Fibroblast of villous mesenchyme (primary cell): ENCODE measurements around the gene TBX19. TPM values are rescaled to one million over a fixed set of nuclear protein-coding genes. Genes with fewer than 3 reads are reported as not detected.

Experiments used
- DNase-seq: peaks from one replicate; pipeline ENCODE4 v3.0.0-alpha.2; 2010; ENCODE audit warnings: low read depth
- H3K4me3 ChIP-seq: 2 replicates; pipeline ENCODE4 v1.5.1; 2011; ENCODE audit warnings: low read depth, mild to moderate bottlenecking, low read length
- total RNA-seq: library from RNA; depleted of rRNA; stranded (reverse); fragments of >200 nt; gene quantifications from 2 replicates; pipeline ENCODE4 v1.2.3, GENCODE V29; 2012
- TF ChIP-seq, protein P1 (sequence below): IDR thresholded peaks from 2 replicates; pipeline ENCODE4 v1.5.1; 2012; ENCODE audit warnings: low read depth, mild to moderate bottlenecking, low read length; ENCODE audit not compliant: insufficient read depth

TBX19 gene
- total RNA-seq, 1 donor: 0.86 TPM

DNA sequence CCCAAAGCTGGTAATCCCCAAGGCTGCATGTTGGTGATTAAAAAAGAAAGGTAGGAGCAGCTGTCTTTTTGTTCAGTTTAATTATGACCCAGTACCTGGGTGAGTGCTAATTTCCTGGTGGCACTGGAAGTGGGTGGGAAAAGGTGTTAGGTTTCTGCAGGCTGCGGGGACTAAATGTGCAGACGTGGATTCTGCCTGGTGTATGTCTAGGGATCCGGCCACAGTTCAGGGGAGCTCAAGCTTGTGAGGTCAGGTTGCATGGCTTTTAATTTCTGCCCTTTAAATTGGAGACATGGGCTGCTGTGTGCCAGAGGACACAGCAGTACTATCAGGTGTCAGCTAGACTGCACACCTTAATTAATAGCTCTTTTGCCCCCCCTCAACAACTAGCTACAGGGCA, 20.3 kb upstream of the TBX19 start:
- TF ChIP-seq, protein P1, sequence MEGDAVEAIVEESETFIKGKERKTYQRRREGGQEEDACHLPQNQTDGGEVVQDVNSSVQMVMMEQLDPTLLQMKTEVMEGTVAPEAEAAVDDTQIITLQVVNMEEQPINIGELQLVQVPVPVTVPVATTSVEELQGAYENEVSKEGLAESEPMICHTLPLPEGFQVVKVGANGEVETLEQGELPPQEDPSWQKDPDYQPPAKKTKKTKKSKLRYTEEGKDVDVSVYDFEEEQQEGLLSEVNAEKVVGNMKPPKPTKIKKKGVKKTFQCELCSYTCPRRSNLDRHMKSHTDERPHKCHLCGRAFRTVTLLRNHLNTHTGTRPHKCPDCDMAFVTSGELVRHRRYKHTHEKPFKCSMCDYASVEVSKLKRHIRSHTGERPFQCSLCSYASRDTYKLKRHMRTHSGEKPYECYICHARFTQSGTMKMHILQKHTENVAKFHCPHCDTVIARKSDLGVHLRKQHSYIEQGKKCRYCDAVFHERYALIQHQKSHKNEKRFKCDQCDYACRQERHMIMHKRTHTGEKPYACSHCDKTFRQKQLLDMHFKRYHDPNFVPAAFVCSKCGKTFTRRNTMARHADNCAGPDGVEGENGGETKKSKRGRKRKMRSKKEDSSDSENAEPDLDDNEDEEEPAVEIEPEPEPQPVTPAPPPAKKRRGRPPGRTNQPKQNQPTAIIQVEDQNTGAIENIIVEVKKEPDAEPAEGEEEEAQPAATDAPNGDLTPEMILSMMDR: no peak
- DNase-seq: no peak
- H3K4me3 ChIP-seq: no peak overlapping the region

DNA sequence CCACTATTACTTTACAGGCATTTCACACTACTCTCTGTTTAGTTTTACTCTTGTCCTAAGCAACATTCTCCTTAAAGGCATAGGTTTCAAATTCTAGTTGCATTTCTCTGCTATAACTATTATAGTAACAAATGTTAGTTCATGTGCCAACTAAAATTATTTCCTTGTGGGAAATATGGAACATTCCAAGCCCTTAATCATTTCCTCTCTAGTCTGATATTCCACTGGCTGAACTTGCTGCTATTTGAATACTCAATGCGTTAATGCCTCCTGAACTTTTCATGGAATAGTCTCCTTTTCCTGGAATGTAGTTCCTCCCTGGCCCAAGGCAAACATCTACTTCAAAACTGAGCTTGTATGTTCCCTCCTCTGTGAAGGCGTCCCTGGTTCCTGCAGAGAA, 19.3 kb upstream of the TBX19 start:
- no peak overlapping the region for H3K4me3 ChIP-seq
- DNase-seq: no peak
- TF ChIP-seq, protein P1: no peak

DNA sequence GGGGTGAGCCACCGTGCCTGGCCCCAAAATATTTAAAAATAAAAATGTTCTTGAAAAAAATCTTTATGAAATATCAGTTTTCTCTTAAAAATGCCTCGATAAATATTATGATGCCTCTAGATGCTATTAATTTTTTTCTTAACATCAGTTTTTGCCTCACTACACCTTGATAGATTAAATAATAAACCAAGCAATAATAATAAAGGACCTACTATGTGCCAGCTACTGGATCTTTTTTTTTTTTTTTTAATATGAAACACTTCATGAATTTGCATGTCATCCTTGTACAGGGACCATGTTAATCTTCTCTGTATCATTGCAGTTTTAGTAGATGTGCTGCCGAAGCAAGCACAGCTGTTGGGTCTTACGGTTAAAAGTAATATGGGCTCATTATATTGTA, 17.5 kb upstream of the TBX19 start:
- DNase-seq: no peak
- H3K4me3 ChIP-seq: no peak overlapping the region
- TF ChIP-seq, protein P1: no peak

DNA sequence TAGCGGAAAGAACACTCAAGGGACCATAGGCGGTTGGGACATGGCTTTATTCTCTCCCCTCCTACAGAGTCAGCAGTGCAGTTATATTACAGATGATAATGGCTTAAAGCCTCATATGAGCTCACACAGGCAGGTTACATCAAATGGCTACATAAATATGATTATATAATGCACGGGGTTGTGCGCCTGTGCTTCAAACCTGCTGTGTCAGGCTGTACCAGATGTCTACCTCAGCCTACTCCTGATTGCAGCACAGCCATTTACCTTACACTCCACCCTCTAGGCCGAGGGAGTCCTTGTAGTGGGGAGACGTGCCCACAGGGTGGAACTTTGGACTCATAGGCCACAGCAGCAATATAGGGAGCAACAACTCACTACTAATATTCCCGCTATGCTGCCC, 16.4 kb upstream of the TBX19 start:
- DNase-seq: no peak
- TF ChIP-seq, protein P1: no peak
- no peak overlapping the region for H3K4me3 ChIP-seq

DNA sequence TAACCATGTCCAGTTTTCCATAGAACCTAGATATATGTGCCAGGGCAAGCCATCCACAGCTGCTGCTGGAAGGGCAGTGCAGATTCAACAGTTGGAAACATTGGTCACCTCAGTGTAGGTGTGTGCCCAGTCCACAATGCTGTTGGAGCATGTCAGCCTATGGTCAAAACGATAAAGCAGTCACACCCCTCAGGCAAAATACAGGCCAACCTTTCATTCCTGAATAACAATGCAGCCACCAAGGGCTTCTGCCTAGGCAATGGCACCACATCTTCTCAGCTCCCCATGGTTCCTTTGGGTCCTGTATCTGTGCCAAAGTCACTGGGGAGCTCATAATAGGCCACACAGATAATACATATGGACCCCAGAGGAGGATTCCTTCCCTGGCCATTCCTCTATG, 15.1 kb upstream of the TBX19 start:
- H3K4me3 ChIP-seq: no peak overlapping the region
- TF ChIP-seq, protein P1: no peak
- DNase-seq: no peak

DNA sequence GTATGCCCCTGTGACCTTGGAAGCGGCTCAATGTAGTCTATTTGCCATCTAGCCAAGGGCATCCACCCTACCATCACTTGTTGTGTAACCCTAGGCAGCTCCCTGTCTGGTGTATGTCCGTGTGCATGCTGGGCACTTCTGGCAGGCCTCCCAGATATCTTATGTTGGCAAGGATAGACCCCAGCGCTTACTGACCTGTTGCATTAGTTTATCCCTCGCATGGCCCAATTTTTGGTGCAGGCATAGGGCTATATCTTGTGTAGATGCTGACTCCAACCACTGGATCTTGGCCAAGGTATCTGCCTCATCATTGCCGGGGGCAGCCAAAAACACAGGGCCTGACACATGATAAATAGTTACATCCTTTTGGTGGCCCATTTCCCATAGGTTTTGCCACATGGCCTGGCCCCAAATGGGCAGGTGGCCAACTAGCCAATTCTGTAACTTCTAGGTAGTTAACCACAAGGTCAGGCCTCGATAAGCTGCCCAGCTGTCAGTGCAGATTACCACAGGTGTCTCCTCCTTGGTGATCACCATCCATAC, 14.0 kb upstream of the TBX19 start:
- DNase-seq: no peak
- TF ChIP-seq, protein P1: no peak
- no peak overlapping the region for H3K4me3 ChIP-seq

DNA sequence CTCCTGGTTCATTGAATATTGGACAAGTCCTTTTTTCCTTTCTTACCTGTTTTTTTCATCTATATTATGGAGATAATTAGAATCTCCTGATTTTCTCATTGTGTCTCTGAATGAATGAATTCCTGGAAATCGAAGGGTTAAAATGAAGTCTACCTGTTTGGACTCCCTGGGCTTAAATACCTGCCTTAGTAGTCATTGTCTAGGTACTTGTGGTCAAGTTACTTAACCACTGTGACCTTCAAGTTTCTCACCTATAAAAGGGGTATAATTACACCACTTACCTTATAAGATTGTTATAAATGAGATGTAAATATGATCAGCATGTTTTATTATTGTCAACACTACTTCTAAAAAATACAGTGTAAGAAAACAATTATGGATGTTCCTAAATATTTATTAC, 9.0 kb upstream of the TBX19 start:
- no peak for DNase-seq
- H3K4me3 ChIP-seq: no peak overlapping the region
- TF ChIP-seq, protein P1: no peak
